CD14-positive monocyte (primary cell): ENCODE measurements around the gene CSPG5. TPM values are rescaled to one million over a fixed set of nuclear protein-coding genes. Genes with fewer than 3 reads are reported as not detected.

Source experiments
- DNase-seq, 3 donors: peaks; one replicate each; pipeline ENCODE4 v3.0.0-alpha.2; 2011 to 2022
- H2AFZ ChIP-seq: 2 replicates; pipeline ENCODE4 v1.6.0; 2012; ENCODE audit warnings: mild to moderate bottlenecking, low read depth, low read length, inconsistent platforms; ENCODE audit not compliant: insufficient read depth, poor library complexity, severe bottlenecking
- H3K27ac ChIP-seq, 2 donors: 1 replicate in 1 of 2; 2 replicates in 1 of 2; pipeline ENCODE4 v1.5.1; 2012 to 2013; ENCODE audit warnings: low read length in 2 of 2, control low read depth in 1 of 2, inconsistent platforms in 1 of 2, low read depth in 1 of 2, mild to moderate bottlenecking in 1 of 2
- H3K27me3 ChIP-seq, 2 donors: one replicate each; pipeline versions ENCODE4 v1.6.0 to v1.6.1; 2011 to 2013; ENCODE audit warnings: low read length in 2 of 2; ENCODE audit not compliant: control insufficient read depth in 2 of 2, insufficient read depth in 2 of 2
- H3K36me3 ChIP-seq, 2 donors: replicated peaks in 1 of 2; 1 replicate in 1 of 2; 2 replicates in 1 of 2; pipeline versions ENCODE4 v1.5.1 to v1.6.1; 2012 to 2013; ENCODE audit warnings: low read length in 2 of 2, control low read depth in 1 of 2, inconsistent platforms in 1 of 2, mild to moderate bottlenecking in 1 of 2; ENCODE audit not compliant: insufficient read depth in 2 of 2, control insufficient read depth in 1 of 2
- H3K4me1 ChIP-seq, 2 donors: 1 replicate in 1 of 2; 2 replicates in 1 of 2; pipeline versions ENCODE4 v1.5.1 to v1.6.1; 2012 to 2013; ENCODE audit warnings: low read length in 2 of 2, control low read depth in 1 of 2, inconsistent platforms in 1 of 2, mild to moderate bottlenecking in 1 of 2, moderate library complexity in 1 of 2; ENCODE audit not compliant: insufficient read depth in 2 of 2, control insufficient read depth in 1 of 2
- H3K4me2 ChIP-seq: replicated peaks from 2 replicates; pipeline ENCODE3; 2012; ENCODE audit warnings: low read length, moderate library complexity, mild to moderate bottlenecking; ENCODE audit not compliant: poor library complexity, severe bottlenecking; ENCODE audit errors: extremely low read depth
- H3K4me3 ChIP-seq, 3 experiments: fragments of 200-600 bp in 1 of 3; sonication (generic) in 1 of 3; replicated peaks in 1 of 3; 1 replicate in 2 of 3; 2 replicates in 1 of 3; pipeline ENCODE4 v1.5.1; 2011 to 2013; ENCODE audit warnings: low read length in 3 of 3, mild to moderate bottlenecking in 3 of 3, control low read depth in 2 of 3, low read depth in 2 of 3, inconsistent platforms in 1 of 3, moderate library complexity in 1 of 3
- H3K79me2 ChIP-seq: 2 replicates; pipeline ENCODE4 v1.6.0; 2012; ENCODE audit warnings: mild to moderate bottlenecking, control low read depth, inconsistent platforms, low read length, moderate library complexity; ENCODE audit not compliant: insufficient read depth
- H3K9ac ChIP-seq: 2 replicates; pipeline ENCODE4 v1.6.0; 2017; ENCODE audit warnings: low read length, mild to moderate bottlenecking; ENCODE audit not compliant: insufficient read depth, poor library complexity, severe bottlenecking
- H3K9me3 ChIP-seq, 2 donors: replicated peaks in 1 of 2; 1 replicate in 1 of 2; 2 replicates in 1 of 2; pipeline versions ENCODE4 v1.5.1 to v1.6.1; 2012 to 2013; ENCODE audit warnings: low read length in 2 of 2, control low read depth in 1 of 2; ENCODE audit not compliant: control insufficient read depth in 1 of 2, insufficient read depth in 1 of 2
- H4K20me1 ChIP-seq: 2 replicates; pipeline ENCODE4 v1.6.0; 2012; ENCODE audit warnings: mild to moderate bottlenecking, low read length, control low read depth, moderate library complexity; ENCODE audit not compliant: insufficient read depth
- H3K27ac Mint-ChIP-seq, 7 donors: one replicate each; pipeline ENCODE4 v1.8.0; 2020; ENCODE audit warnings: mild to moderate bottlenecking in 7 of 7, mixed read lengths in 7 of 7, moderate library complexity in 6 of 7, inconsistent platforms in 2 of 7
- H3K27me3 Mint-ChIP-seq, 3 donors: one replicate each; pipeline ENCODE4 v1.8.0; 2021 to 2022; ENCODE audit warnings: low read depth in 3 of 3, mild to moderate bottlenecking in 3 of 3, mixed read lengths in 3 of 3, moderate library complexity in 3 of 3, inconsistent platforms in 1 of 3
- H3K36me3 Mint-ChIP-seq, 2 donors: one replicate each; pipeline ENCODE4 v1.8.0; 2020; ENCODE audit warnings: mixed read lengths in 2 of 2, inconsistent platforms in 1 of 2, mild to moderate bottlenecking in 1 of 2
- H3K4me1 Mint-ChIP-seq: one replicate; pipeline ENCODE4 v1.8.0; 2020; ENCODE audit warnings: mild to moderate bottlenecking, mixed read lengths
- H3K4me3 Mint-ChIP-seq, 2 donors: one replicate each; pipeline ENCODE4 v1.8.0; 2020; ENCODE audit warnings: mild to moderate bottlenecking in 2 of 2, mixed read lengths in 2 of 2, moderate library complexity in 1 of 2
- H3K9me3 Mint-ChIP-seq, 7 donors: one replicate each; pipeline ENCODE4 v1.8.0; 2020 to 2022; ENCODE audit warnings: mixed read lengths in 7 of 7, mild to moderate bottlenecking in 6 of 7, moderate library complexity in 6 of 7, inconsistent platforms in 2 of 7
- WGBS: methylation state at CpG from one replicate; pipeline ENCODE4 v1.1.5; 2013; ENCODE audit warnings: missing lambda C conversion rate; ENCODE audit not compliant: insufficient coverage; 5-methylcytosine and 5-hydroxymethylcytosine counted together
- intact Hi-C, 2 donors: fragments of 100-400 bp; cut with micrococcal nuclease; formaldehyde crosslinking; loops; one replicate each; pipeline versions ENCODE4 v1.15.0 to v1.15.1; 2023
- polyA minus RNA-seq: library from RNA; depleted of rRNA, polyadenylated mRNA; stranded (reverse); fragments of >200 nt; gene quantifications from 2 replicates; pipeline ENCODE4 v1.2.3, GENCODE V29; 2012
- polyA plus RNA-seq, 3 donors: library from polyadenylated mRNA; depleted of rRNA in 1 of 3; unstranded in 2 of 3; stranded (reverse) in 1 of 3; fragments of 300-500 nt in 2 of 3; fragments of >200 nt in 1 of 3; fragmentation: Illumina TruSeq in 2 of 3; gene quantifications; 1 replicate in 2 of 3; 2 replicates in 1 of 3; pipeline ENCODE4 v1.2.3, GENCODE V29; 2012 to 2021
- total RNA-seq, 12 experiments: library from RNA in 1 of 12; stranded (reverse) in 1 of 12; fragments of 120-200 nt in 1 of 12; gene quantifications; one replicate each; pipeline ENCODE4 v1.2.4 and lab custom pipeline; 2013 to 2026; ENCODE audit warnings: mixed read lengths in 6 of 12, inconsistent platforms in 1 of 12
- TF ChIP-seq, protein P1 (sequence below): fragments of 200-600 bp; IDR thresholded peaks from one replicate; pipeline ENCODE4 v1.8.0; 2022; ENCODE audit warnings: antibody characterized with exemption, mild to moderate bottlenecking

The CSPG5 gene
- 0.04 TPM for total RNA-seq (2013)
- not detected for polyA plus RNA-seq
- polyA minus RNA-seq = not detected in 2 replicates
- 0.23 to 2.0 (median 0.82) reads per million in 11 experiments for total RNA-seq (lab: John Stamatoyannopoulos, UW)

GRCh38 chr3:47578691-47579632 lies at the start of gene CSPG5:
Gene CSPG5, minus strand, starts transcription at chr3:47578865. Its CDS starts 172 bp downstream, at chr3:47578693.
- peak within 1 kb of the TSS; percentile 28 to 71 (median 59) for H3K4me3 ChIP-seq
- peak in 1 of 3 donors; percentile 6 for DNase-seq
- intact Hi-C loops = no loop called here
- peak within 1 kb of the TSS; percentile 36 for H3K9ac ChIP-seq
- Mint-ChIP-seq H3K9me3 (peaks cover 0 to 7% (median 4%) of the 10 kb centered on the region in 7 donors), H3K36me3 (peaks cover 1 to 3% of the 10 kb centered on the region in 2 donors), H3K27me3 (peaks cover 49 to 81% (median 65%) of the 10 kb centered on the region in 3 donors), H3K4me1 (peaks cover 2% of the 10 kb centered on the region), H3K27ac (peak within 1 kb of the TSS in 1 of 7 donors; percentile 18), H3K4me3 (peak within 1 kb of the TSS; percentile 72 to 84)
- H3K27me3 ChIP-seq = peaks cover 36 to 60% of the 10 kb centered on the region in 2 donors
- TF ChIP-seq, protein P1, sequence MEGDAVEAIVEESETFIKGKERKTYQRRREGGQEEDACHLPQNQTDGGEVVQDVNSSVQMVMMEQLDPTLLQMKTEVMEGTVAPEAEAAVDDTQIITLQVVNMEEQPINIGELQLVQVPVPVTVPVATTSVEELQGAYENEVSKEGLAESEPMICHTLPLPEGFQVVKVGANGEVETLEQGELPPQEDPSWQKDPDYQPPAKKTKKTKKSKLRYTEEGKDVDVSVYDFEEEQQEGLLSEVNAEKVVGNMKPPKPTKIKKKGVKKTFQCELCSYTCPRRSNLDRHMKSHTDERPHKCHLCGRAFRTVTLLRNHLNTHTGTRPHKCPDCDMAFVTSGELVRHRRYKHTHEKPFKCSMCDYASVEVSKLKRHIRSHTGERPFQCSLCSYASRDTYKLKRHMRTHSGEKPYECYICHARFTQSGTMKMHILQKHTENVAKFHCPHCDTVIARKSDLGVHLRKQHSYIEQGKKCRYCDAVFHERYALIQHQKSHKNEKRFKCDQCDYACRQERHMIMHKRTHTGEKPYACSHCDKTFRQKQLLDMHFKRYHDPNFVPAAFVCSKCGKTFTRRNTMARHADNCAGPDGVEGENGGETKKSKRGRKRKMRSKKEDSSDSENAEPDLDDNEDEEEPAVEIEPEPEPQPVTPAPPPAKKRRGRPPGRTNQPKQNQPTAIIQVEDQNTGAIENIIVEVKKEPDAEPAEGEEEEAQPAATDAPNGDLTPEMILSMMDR = no peak
- peak within 1 kb of the TSS; percentile 88 for H3K4me2 ChIP-seq
- WGBS = 4% methylated on average over 120 of the region's 121 CpGs
- H3K4me1 ChIP-seq = peaks cover 11 to 16% of the 10 kb centered on the region in 2 donors
- H2AFZ ChIP-seq = peak within 1 kb of the TSS; percentile 83
- no peaks in the 10 kb centered on the region for H4K20me1 ChIP-seq
- no peak within 1 kb of the TSS for H3K27ac ChIP-seq
- H3K36me3 ChIP-seq = no peaks in the 10 kb centered on the region
- no peaks in the 10 kb centered on the region for H3K79me2 ChIP-seq
- H3K9me3 ChIP-seq = peaks cover 0 to 14% of the 10 kb centered on the region in 2 donors

- Histone ChIP-seq H3K4me2 (no peak overlapping the region), H3K4me1 (no peaks in the 10 kb centered on the region), H3K4me3 (no peak overlapping the region), H4K20me1 (no peaks in the 10 kb centered on the region), H2AFZ (no peak overlapping the region), H3K36me3 (peaks cover 47 to 92% of the 10 kb centered on the region in 2 donors), H3K9ac (no peak overlapping the region), H3K9me3 (no peaks in the 10 kb centered on the region), H3K79me2 (no peaks in the 10 kb centered on the region), H3K27ac (no peak overlapping the region), H3K27me3 (no peaks in the 10 kb centered on the region)
- H3K27ac Mint-ChIP-seq = peak overlapping the region in 2 of 7 donors; percentile 4 to 41
- H3K4me1 Mint-ChIP-seq = no peaks in the 10 kb centered on the region
- no peak overlapping the region for H3K4me3 Mint-ChIP-seq
- no CpG with 5 or more reads among the region's 6 CpGs for WGBS
- no peaks in the 10 kb centered on the region for H3K27me3 Mint-ChIP-seq
- TF ChIP-seq, protein P1 = no peak
- no peaks in the 10 kb centered on the region for H3K9me3 Mint-ChIP-seq
- peaks cover 66 to 88% of the 10 kb centered on the region in 2 donors for H3K36me3 Mint-ChIP-seq
- intact Hi-C loops = no loop called here
- no peak for DNase-seq
Observed at GRCh38 chr3:47628426-47628825, 49.8 kb upstream of the CSPG5 start.
